Chondrocyte (in vitro differentiated cells): Measurements from ENCODE around the gene GRM1. TPM values are rescaled to one million over a fixed set of nuclear protein-coding genes. Genes with fewer than 3 reads are reported as not detected.
A peak's percentile ranks its signal among the peaks of the same experiment; 100 is the strongest.

Source experiments
- DNase-seq: peaks from one replicate; pipeline ENCODE4 v3.0.0; 2021; ENCODE audit warnings: mixed read lengths, low spot score
- H3K27ac Mint-ChIP-seq: one replicate; pipeline ENCODE4 v1.8.0; 2021; ENCODE audit warnings: mild to moderate bottlenecking, moderate library complexity, mixed read lengths; ENCODE audit not compliant: unreplicated experiment
- H3K27me3 Mint-ChIP-seq: 2 replicates; pipeline ENCODE4 v1.8.0; 2021; ENCODE audit warnings: low read depth, mixed read lengths
- H3K36me3 Mint-ChIP-seq: 2 replicates; pipeline ENCODE4 v1.8.0; 2021; ENCODE audit warnings: low read depth, mixed read lengths
- H3K4me1 Mint-ChIP-seq: 2 replicates; pipeline ENCODE4 v1.8.0; 2021; ENCODE audit warnings: low read depth, mild to moderate bottlenecking, mixed read lengths
- H3K4me3 Mint-ChIP-seq: one replicate; pipeline ENCODE4 v1.8.0; 2021; ENCODE audit warnings: mild to moderate bottlenecking, moderate library complexity, mixed read lengths; ENCODE audit not compliant: unreplicated experiment
- H3K9me3 Mint-ChIP-seq: 2 replicates; pipeline ENCODE4 v1.8.0; 2021; ENCODE audit warnings: low read depth, mixed read lengths
- total RNA-seq: library from RNA; stranded (reverse); gene quantifications from 3 replicates; pipeline ENCODE4 v1.2.1, GENCODE V29; 2021
- TF ChIP-seq, protein P1 (sequence below): fragments of 200-600 bp; sonication (generic); IDR thresholded peaks from 2 replicates; pipeline ENCODE4 v1.5.0; 2021; ENCODE audit warnings: antibody characterized with exemption, mild to moderate bottlenecking, moderate library complexity

Gene GRM1
- total RNA-seq, 1 donor from 2014 or later, result not detected

DNA sequence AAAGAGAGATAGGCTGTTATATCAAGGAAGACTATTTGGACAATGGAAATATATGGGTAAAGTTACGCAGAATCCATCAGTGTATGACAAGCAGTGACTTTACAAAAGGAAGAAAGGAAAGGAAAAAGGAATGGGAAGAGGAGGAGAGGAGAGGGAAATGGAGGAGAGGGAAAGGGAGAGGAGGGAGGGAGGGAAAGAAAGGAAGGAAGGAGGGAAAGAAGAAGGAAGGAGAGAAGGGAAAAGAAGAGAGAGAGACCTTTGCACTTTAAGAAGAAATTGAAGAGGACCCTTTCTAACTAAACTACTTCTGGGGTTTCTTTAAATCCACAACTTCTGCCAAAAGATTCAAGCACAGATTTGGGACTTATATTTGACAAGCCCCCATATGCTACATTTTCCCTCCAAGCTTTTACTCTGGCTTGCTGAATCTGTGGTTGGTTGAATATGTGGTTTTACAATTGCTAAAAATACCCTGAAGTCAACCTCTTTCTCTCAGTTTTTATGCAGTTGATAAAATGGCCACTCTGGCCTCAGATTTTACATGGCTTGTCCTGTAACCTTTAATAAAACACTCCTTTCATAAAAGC, 394.0 kb downstream of the GRM1 start:
- Mint-ChIP-seq H3K4me3 (no peak overlapping the region), H3K9me3 (no peaks in the 10 kb centered on the region), H3K27ac (no peak overlapping the region), H3K27me3 (peaks cover 29% of the 10 kb centered on the region), H3K36me3 (no peaks in the 10 kb centered on the region), H3K4me1 (no peaks in the 10 kb centered on the region)
- TF ChIP-seq, protein P1, sequence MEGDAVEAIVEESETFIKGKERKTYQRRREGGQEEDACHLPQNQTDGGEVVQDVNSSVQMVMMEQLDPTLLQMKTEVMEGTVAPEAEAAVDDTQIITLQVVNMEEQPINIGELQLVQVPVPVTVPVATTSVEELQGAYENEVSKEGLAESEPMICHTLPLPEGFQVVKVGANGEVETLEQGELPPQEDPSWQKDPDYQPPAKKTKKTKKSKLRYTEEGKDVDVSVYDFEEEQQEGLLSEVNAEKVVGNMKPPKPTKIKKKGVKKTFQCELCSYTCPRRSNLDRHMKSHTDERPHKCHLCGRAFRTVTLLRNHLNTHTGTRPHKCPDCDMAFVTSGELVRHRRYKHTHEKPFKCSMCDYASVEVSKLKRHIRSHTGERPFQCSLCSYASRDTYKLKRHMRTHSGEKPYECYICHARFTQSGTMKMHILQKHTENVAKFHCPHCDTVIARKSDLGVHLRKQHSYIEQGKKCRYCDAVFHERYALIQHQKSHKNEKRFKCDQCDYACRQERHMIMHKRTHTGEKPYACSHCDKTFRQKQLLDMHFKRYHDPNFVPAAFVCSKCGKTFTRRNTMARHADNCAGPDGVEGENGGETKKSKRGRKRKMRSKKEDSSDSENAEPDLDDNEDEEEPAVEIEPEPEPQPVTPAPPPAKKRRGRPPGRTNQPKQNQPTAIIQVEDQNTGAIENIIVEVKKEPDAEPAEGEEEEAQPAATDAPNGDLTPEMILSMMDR, result no peak
- no peak for DNase-seq

DNA sequence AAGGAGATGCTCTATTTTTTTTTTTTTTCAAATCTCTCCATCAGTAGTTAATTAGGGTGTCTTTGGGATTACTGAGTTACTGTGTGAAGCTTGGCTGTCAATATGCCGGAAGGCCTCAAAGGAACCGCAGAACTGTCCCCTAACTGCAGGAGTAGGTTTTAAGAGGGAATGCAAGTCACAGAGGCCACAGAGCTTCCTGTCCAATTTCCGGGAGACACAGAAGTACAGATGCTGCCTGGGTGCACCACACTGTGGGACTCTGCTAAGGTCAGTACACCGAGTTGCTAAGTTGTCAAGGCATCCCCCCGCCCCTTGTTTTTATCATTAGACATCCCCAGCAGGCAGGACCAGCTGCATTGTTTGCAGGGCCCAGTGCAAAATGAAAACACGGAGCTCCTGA, 394.6 kb downstream of the GRM1 start:
- H3K27me3 Mint-ChIP-seq, result peaks cover 29% of the 10 kb centered on the region
- no peak for DNase-seq
- TF ChIP-seq, protein P1, result no peak
- no peaks in the 10 kb centered on the region for H3K4me1 Mint-ChIP-seq
- H3K36me3 Mint-ChIP-seq, result no peaks in the 10 kb centered on the region
- no peak overlapping the region for H3K4me3 Mint-ChIP-seq
- H3K27ac Mint-ChIP-seq, result no peak overlapping the region
- H3K9me3 Mint-ChIP-seq, result no peaks in the 10 kb centered on the region

DNA sequence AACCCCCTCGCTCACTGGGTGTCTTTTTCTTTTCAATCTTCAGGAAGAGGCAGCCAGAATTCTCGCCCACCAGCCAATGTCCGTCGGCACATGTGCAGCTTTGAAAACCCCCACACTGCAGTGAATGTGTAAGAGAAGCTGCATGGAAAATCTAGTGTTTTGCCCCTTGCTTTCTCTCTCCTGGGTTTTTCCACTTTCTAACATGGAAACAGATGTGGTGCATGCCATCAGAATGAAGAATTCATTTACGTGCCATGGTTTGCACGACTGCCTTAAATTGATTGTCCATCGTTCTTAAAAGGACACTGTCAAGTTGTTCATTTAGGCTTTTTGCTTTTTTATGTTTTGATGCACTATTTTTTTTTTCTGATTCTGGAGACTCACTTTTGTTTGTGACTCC, 397.7 kb downstream of the GRM1 start:
- no peak for DNase-seq
- H3K27me3 Mint-ChIP-seq, result peaks cover 25% of the 10 kb centered on the region
- TF ChIP-seq, protein P1, result no peak
- no peak overlapping the region for H3K27ac Mint-ChIP-seq
- no peaks in the 10 kb centered on the region for H3K36me3 Mint-ChIP-seq
- H3K4me1 Mint-ChIP-seq, result no peaks in the 10 kb centered on the region
- H3K4me3 Mint-ChIP-seq, result no peak overlapping the region
- H3K9me3 Mint-ChIP-seq, result no peaks in the 10 kb centered on the region

DNA sequence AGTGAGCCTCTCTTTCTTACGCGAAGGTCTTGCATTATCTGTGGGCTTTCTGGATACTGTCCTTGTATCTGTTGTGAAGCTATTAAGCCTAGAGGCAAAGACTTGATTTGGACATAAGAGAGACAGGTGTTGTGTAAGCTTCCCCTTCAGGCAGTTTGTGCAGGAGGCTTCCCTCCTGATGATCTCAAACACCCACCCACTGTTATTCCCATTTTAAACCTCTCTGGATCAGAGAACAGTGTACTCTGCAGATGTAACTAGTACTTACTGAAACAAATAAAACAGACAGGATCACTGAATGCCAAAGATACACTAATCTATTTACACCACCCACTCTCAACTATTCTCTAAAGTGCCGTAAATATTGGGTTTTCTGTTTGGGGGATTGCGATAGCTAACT, 401.0 kb downstream of the GRM1 start:
- no peaks in the 10 kb centered on the region for H3K4me1 Mint-ChIP-seq
- H3K36me3 Mint-ChIP-seq, result no peaks in the 10 kb centered on the region

DNA sequence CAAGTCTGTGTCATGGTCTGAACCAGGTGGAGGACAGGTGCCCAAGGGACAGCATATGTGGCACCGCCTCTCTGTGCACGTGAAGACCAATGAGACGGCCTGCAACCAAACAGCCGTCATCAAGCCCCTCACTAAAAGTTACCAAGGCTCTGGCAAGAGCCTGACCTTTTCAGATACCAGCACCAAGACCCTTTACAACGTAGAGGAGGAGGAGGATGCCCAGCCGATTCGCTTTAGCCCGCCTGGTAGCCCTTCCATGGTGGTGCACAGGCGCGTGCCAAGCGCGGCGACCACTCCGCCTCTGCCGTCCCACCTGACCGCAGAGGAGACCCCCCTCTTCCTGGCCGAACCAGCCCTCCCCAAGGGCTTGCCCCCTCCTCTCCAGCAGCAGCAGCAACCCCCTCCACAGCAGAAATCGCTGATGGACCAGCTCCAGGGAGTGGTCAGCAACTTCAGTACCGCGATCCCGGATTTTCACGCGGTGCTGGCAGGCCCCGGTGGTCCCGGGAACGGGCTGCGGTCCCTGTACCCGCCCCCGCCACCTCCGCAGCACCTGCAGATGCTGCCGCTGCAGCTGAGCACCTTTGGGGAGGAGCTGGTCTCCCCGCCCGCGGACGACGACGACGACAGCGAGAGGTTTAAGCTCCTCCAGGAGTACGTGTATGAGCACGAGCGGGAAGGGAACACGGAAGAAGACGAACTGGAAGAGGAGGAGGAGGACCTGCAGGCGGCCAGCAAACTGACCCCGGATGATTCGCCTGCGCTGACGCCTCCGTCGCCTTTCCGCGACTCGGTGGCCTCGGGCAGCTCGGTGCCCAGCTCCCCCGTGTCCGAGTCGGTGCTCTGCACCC, 405.2 kb downstream of the GRM1 start:
- H3K9me3 Mint-ChIP-seq, result peaks cover 2% of the 10 kb centered on the region
- DNase-seq, result no peak

More for the DNA sequence above, 401.0 kb downstream of the GRM1 start:
- H3K27ac Mint-ChIP-seq, result no peak overlapping the region
- peaks cover 25% of the 10 kb centered on the region for H3K27me3 Mint-ChIP-seq
- H3K4me3 Mint-ChIP-seq, result no peak overlapping the region
- TF ChIP-seq, protein P1, result no peak
- no peaks in the 10 kb centered on the region for H3K9me3 Mint-ChIP-seq
- DNase-seq, result no peak

More for the DNA sequence above, 405.2 kb downstream of the GRM1 start:
- Mint-ChIP-seq H3K27me3 (peaks cover 19% of the 10 kb centered on the region), H3K36me3 (no peaks in the 10 kb centered on the region), H3K4me3 (peak overlapping the region; percentile 64), H3K4me1 (no peaks in the 10 kb centered on the region), H3K27ac (no peak overlapping the region)
- TF ChIP-seq, protein P1, result no peak
